Measurements from ENCODE around the gene CDKN2A.

CDKN2A gene

GRCh38 chr9:21993893-21994555, at the start of gene CDKN2A:
TSS of gene CDKN2A (minus strand) at chr9:21994392.
- peak in 1 of 2 experiments; percentile 50 for DNase-seq

- DNase-seq, result no peak
These were observed 49.7 kb upstream of the CDKN2A start for GRCh38 chr9:22043928-22044327.

GRCh38 chr9:22041775-22042174, 47.6 kb upstream of the CDKN2A start:
- DNase-seq, result no peak

GRCh38 chr9:22041344-22041743, 47.2 kb upstream of the CDKN2A start:
- no peak for DNase-seq

- no peak for DNase-seq
These were observed 46.6 kb upstream of the CDKN2A start for GRCh38 chr9:22040760-22041159.

GRCh38 chr9:22039258-22039657, 45.1 kb upstream of the CDKN2A start:
- DNase-seq, result no peak

GRCh38 chr9:22037954-22038690, 43.9 kb upstream of the CDKN2A start:
- no peak for DNase-seq

GRCh38 chr9:22036866-22037626, 42.9 kb upstream of the CDKN2A start:
- DNase-seq, result no peak

GRCh38 chr9:22035591-22036011, 41.4 kb upstream of the CDKN2A start:
- no peak for DNase-seq

GRCh38 chr9:22033012-22033630, 38.9 kb upstream of the CDKN2A start:
- no peak for DNase-seq

- DNase-seq, result no peak
These were observed 37.6 kb upstream of the CDKN2A start for GRCh38 chr9:22031655-22032411.

GRCh38 chr9:22030101-22030598, 36.0 kb upstream of the CDKN2A start:
- DNase-seq, result no peak

GRCh38 chr9:22029231-22029630, 35.0 kb upstream of the CDKN2A start:
- no peak for DNase-seq

- DNase-seq, result no peak
These were observed 34.2 kb upstream of the CDKN2A start for GRCh38 chr9:22028394-22028793.

- peak in 1 of 2 experiments; percentile 2 for DNase-seq
These were observed 32.5 kb upstream of the CDKN2A start for GRCh38 chr9:22026696-22027095.

GRCh38 chr9:22022396-22022795, 28.2 kb upstream of the CDKN2A start:
- DNase-seq, result no peak

- DNase-seq, result no peak
These were observed 16.9 kb upstream of the CDKN2A start for GRCh38 chr9:22010866-22011625.

GRCh38 chr9:22009506-22009867, 15.3 kb upstream of the CDKN2A start:
- DNase-seq, result no peak

GRCh38 chr9:22008717-22009505, 14.7 kb upstream of the CDKN2A start, which contains the start of gene CDKN2B:
TSS of gene CDKN2B (minus strand) at chr9:22009305. CDS start at chr9:22008953, 352 bp downstream.
- DNase-seq, result peak; percentile 90 to 94

GRCh38 chr9:22008384-22008716, 14.2 kb upstream of the CDKN2A start:
- DNase-seq, result no peak
